CD14-positive monocyte (primary cell): ENCODE data around the gene DRC1. TPM values are rescaled to one million over a fixed set of nuclear protein-coding genes. Genes with fewer than 3 reads are reported as not detected.

Experiments used
- DNase-seq, 3 donors: peaks; one replicate each; pipeline ENCODE4 v3.0.0-alpha.2; 2011 to 2022
- H2AFZ ChIP-seq: 2 replicates; pipeline ENCODE4 v1.6.0; 2012; ENCODE audit warnings: mild to moderate bottlenecking, low read depth, low read length, inconsistent platforms; ENCODE audit not compliant: insufficient read depth, poor library complexity, severe bottlenecking
- H3K27ac ChIP-seq, 2 donors: 1 replicate in 1 of 2; 2 replicates in 1 of 2; pipeline ENCODE4 v1.5.1; 2012 to 2013; ENCODE audit warnings: low read length in 2 of 2, control low read depth in 1 of 2, inconsistent platforms in 1 of 2, low read depth in 1 of 2, mild to moderate bottlenecking in 1 of 2
- H3K27me3 ChIP-seq, 2 donors: one replicate each; pipeline versions ENCODE4 v1.6.0 to v1.6.1; 2011 to 2013; ENCODE audit warnings: low read length in 2 of 2; ENCODE audit not compliant: control insufficient read depth in 2 of 2, insufficient read depth in 2 of 2
- H3K36me3 ChIP-seq, 2 donors: replicated peaks in 1 of 2; 1 replicate in 1 of 2; 2 replicates in 1 of 2; pipeline versions ENCODE4 v1.5.1 to v1.6.1; 2012 to 2013; ENCODE audit warnings: low read length in 2 of 2, control low read depth in 1 of 2, inconsistent platforms in 1 of 2, mild to moderate bottlenecking in 1 of 2; ENCODE audit not compliant: insufficient read depth in 2 of 2, control insufficient read depth in 1 of 2
- H3K4me1 ChIP-seq, 2 donors: 1 replicate in 1 of 2; 2 replicates in 1 of 2; pipeline versions ENCODE4 v1.5.1 to v1.6.1; 2012 to 2013; ENCODE audit warnings: low read length in 2 of 2, control low read depth in 1 of 2, inconsistent platforms in 1 of 2, mild to moderate bottlenecking in 1 of 2, moderate library complexity in 1 of 2; ENCODE audit not compliant: insufficient read depth in 2 of 2, control insufficient read depth in 1 of 2
- H3K4me2 ChIP-seq: replicated peaks from 2 replicates; pipeline ENCODE3; 2012; ENCODE audit warnings: low read length, moderate library complexity, mild to moderate bottlenecking; ENCODE audit not compliant: poor library complexity, severe bottlenecking; ENCODE audit errors: extremely low read depth
- H3K4me3 ChIP-seq, 3 experiments: fragments of 200-600 bp in 1 of 3; sonication (generic) in 1 of 3; replicated peaks in 1 of 3; 1 replicate in 2 of 3; 2 replicates in 1 of 3; pipeline ENCODE4 v1.5.1; 2011 to 2013; ENCODE audit warnings: low read length in 3 of 3, mild to moderate bottlenecking in 3 of 3, control low read depth in 2 of 3, low read depth in 2 of 3, inconsistent platforms in 1 of 3, moderate library complexity in 1 of 3
- H3K79me2 ChIP-seq: 2 replicates; pipeline ENCODE4 v1.6.0; 2012; ENCODE audit warnings: mild to moderate bottlenecking, control low read depth, inconsistent platforms, low read length, moderate library complexity; ENCODE audit not compliant: insufficient read depth
- H3K9ac ChIP-seq: 2 replicates; pipeline ENCODE4 v1.6.0; 2017; ENCODE audit warnings: low read length, mild to moderate bottlenecking; ENCODE audit not compliant: insufficient read depth, poor library complexity, severe bottlenecking
- H3K9me3 ChIP-seq, 2 donors: replicated peaks in 1 of 2; 1 replicate in 1 of 2; 2 replicates in 1 of 2; pipeline versions ENCODE4 v1.5.1 to v1.6.1; 2012 to 2013; ENCODE audit warnings: low read length in 2 of 2, control low read depth in 1 of 2; ENCODE audit not compliant: control insufficient read depth in 1 of 2, insufficient read depth in 1 of 2
- H4K20me1 ChIP-seq: 2 replicates; pipeline ENCODE4 v1.6.0; 2012; ENCODE audit warnings: mild to moderate bottlenecking, low read length, control low read depth, moderate library complexity; ENCODE audit not compliant: insufficient read depth
- H3K27ac Mint-ChIP-seq, 7 donors: one replicate each; pipeline ENCODE4 v1.8.0; 2020; ENCODE audit warnings: mild to moderate bottlenecking in 7 of 7, mixed read lengths in 7 of 7, moderate library complexity in 6 of 7, inconsistent platforms in 2 of 7
- H3K27me3 Mint-ChIP-seq, 3 donors: one replicate each; pipeline ENCODE4 v1.8.0; 2021 to 2022; ENCODE audit warnings: low read depth in 3 of 3, mild to moderate bottlenecking in 3 of 3, mixed read lengths in 3 of 3, moderate library complexity in 3 of 3, inconsistent platforms in 1 of 3
- H3K36me3 Mint-ChIP-seq, 2 donors: one replicate each; pipeline ENCODE4 v1.8.0; 2020; ENCODE audit warnings: mixed read lengths in 2 of 2, inconsistent platforms in 1 of 2, mild to moderate bottlenecking in 1 of 2
- H3K4me1 Mint-ChIP-seq: one replicate; pipeline ENCODE4 v1.8.0; 2020; ENCODE audit warnings: mild to moderate bottlenecking, mixed read lengths
- H3K4me3 Mint-ChIP-seq, 2 donors: one replicate each; pipeline ENCODE4 v1.8.0; 2020; ENCODE audit warnings: mild to moderate bottlenecking in 2 of 2, mixed read lengths in 2 of 2, moderate library complexity in 1 of 2
- H3K9me3 Mint-ChIP-seq, 7 donors: one replicate each; pipeline ENCODE4 v1.8.0; 2020 to 2022; ENCODE audit warnings: mixed read lengths in 7 of 7, mild to moderate bottlenecking in 6 of 7, moderate library complexity in 6 of 7, inconsistent platforms in 2 of 7
- WGBS: methylation state at CpG from one replicate; pipeline ENCODE4 v1.1.5; 2013; ENCODE audit warnings: missing lambda C conversion rate; ENCODE audit not compliant: insufficient coverage; 5-methylcytosine and 5-hydroxymethylcytosine counted together
- intact Hi-C, 2 donors: fragments of 100-400 bp; cut with micrococcal nuclease; formaldehyde crosslinking; loops; one replicate each; pipeline versions ENCODE4 v1.15.0 to v1.15.1; 2023
- polyA plus RNA-seq, 3 donors: library from polyadenylated mRNA; depleted of rRNA in 1 of 3; unstranded in 2 of 3; stranded (reverse) in 1 of 3; fragments of 300-500 nt in 2 of 3; fragments of >200 nt in 1 of 3; fragmentation: Illumina TruSeq in 2 of 3; gene quantifications; 1 replicate in 2 of 3; 2 replicates in 1 of 3; pipeline ENCODE4 v1.2.3, GENCODE V29; 2012 to 2021
- TF ChIP-seq, protein P1 (sequence below): fragments of 200-600 bp; IDR thresholded peaks from one replicate; pipeline ENCODE4 v1.8.0; 2022; ENCODE audit warnings: antibody characterized with exemption, mild to moderate bottlenecking

Gene DRC1
- polyA plus RNA-seq, 3 donors = not detected

DNA sequence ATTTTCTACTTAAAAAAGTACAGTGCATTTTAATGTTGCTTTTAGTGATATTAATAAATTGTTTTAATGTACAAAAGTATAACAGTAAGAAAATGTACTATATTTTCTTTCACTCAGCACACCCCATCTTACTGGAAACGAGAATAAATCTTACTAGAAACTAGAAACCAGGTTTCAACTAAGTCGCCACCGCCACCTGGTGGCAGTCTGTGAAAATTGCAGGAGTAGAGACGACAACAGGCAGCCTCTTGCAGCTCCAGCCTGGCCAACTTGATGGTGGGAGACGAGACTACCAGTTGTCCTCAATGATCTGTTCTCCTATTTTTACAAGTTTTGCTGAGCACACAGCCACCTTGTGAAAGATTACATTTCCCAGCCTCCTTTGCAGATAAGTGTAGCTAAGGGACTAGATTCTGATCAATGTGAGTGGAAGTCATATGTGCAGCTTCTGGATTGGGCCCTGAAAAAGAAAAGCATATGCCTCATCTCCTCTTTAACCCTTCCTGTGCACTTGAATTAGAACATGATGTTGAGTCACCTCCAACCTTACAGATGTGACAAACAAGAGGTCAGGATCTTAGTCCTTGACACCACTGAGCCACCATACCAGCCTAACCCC is 67.5 kb downstream of the DRC1 start:
- Histone ChIP-seq H3K9me3 (peaks cover 0 to 3% of the 10 kb centered on the region in 2 donors), H3K36me3 (no peaks in the 10 kb centered on the region), H3K4me1 (no peaks in the 10 kb centered on the region), H3K4me2 (no peak overlapping the region), H3K9ac (no peak overlapping the region), H3K79me2 (no peaks in the 10 kb centered on the region), H3K27me3 (no peaks in the 10 kb centered on the region), H2AFZ (no peak overlapping the region), H3K4me3 (no peak overlapping the region), H4K20me1 (no peaks in the 10 kb centered on the region), H3K27ac (no peak overlapping the region)
- Mint-ChIP-seq H3K36me3 (no peaks in the 10 kb centered on the region), H3K9me3 (peaks cover 2 to 7% (median 3%) of the 10 kb centered on the region in 7 donors), H3K27me3 (peaks cover 0 to 4% (median 1%) of the 10 kb centered on the region in 3 donors), H3K4me3 (no peak overlapping the region), H3K4me1 (no peaks in the 10 kb centered on the region), H3K27ac (peak overlapping the region in 1 of 7 donors; percentile 18)
- WGBS = no CpG with 5 or more reads among the region's 5 CpGs
- intact Hi-C loops = loop anchor here (2.0 to 10.0 kb wide), 2 partner anchors 224 to 518 kb away; partner anchors contain the start of genes HADHA (in 1 of the 2) and HADHB (in 1 of the 2)
- peak; percentile 60 to 81 (median 67) for DNase-seq
- TF ChIP-seq, protein P1, sequence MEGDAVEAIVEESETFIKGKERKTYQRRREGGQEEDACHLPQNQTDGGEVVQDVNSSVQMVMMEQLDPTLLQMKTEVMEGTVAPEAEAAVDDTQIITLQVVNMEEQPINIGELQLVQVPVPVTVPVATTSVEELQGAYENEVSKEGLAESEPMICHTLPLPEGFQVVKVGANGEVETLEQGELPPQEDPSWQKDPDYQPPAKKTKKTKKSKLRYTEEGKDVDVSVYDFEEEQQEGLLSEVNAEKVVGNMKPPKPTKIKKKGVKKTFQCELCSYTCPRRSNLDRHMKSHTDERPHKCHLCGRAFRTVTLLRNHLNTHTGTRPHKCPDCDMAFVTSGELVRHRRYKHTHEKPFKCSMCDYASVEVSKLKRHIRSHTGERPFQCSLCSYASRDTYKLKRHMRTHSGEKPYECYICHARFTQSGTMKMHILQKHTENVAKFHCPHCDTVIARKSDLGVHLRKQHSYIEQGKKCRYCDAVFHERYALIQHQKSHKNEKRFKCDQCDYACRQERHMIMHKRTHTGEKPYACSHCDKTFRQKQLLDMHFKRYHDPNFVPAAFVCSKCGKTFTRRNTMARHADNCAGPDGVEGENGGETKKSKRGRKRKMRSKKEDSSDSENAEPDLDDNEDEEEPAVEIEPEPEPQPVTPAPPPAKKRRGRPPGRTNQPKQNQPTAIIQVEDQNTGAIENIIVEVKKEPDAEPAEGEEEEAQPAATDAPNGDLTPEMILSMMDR = peak; percentile 96

DNA sequence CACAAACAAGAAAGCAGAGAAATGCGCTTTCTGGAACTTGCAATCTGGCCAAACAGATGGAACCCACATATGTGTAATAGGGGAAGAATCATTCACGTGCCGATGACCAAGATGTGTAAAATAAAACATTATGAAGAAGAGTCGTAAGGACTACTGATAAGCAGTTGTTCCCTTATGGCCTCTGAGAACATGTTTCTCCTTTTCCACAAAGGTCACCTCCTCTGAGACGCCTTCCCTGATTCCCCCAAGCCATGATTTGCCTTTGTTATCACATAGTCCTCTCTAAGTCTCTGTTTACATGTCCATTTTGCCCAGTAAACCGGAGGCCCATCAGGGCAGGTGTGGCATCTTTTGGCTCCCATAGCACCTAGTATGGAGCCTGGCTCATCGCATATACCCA is 68.2 kb downstream of the DRC1 start:
- no peaks in the 10 kb centered on the region for H3K4me1 ChIP-seq
- no peak overlapping the region for H3K4me3 Mint-ChIP-seq
- no peaks in the 10 kb centered on the region for H3K27me3 ChIP-seq
- H4K20me1 ChIP-seq = no peaks in the 10 kb centered on the region
- H3K36me3 Mint-ChIP-seq = no peaks in the 10 kb centered on the region
- no peak overlapping the region for H3K4me3 ChIP-seq
- no peak overlapping the region for H3K9ac ChIP-seq
- WGBS = 94% methylated on average over 2 of the region's 7 CpGs
- H2AFZ ChIP-seq = no peak overlapping the region
- peaks cover 2 to 7% (median 3%) of the 10 kb centered on the region in 7 donors for H3K9me3 Mint-ChIP-seq
- no peak overlapping the region for H3K27ac Mint-ChIP-seq
- no peaks in the 10 kb centered on the region for H3K4me1 Mint-ChIP-seq
- no peaks in the 10 kb centered on the region for H3K79me2 ChIP-seq
- no peak overlapping the region for H3K4me2 ChIP-seq
- intact Hi-C loops = loop anchor here (2.0 to 10.0 kb wide), 2 partner anchors 225 to 519 kb away; partner anchors contain the start of genes HADHA (in 1 of the 2) and HADHB (in 1 of the 2)
- H3K27ac ChIP-seq = no peak overlapping the region
- no peaks in the 10 kb centered on the region for H3K36me3 ChIP-seq
- no peak for DNase-seq
- TF ChIP-seq, protein P1 = no peak
- peaks cover 0 to 4% (median 1%) of the 10 kb centered on the region in 3 donors for H3K27me3 Mint-ChIP-seq
- H3K9me3 ChIP-seq = peaks cover 0 to 3% of the 10 kb centered on the region in 2 donors
